DOHH2 (cell line): ENCODE results near the gene S100A3.

ENCODE experiments used
- CTCF ChIP-seq: fragments of 200-600 bp; sonication (generic); IDR thresholded peaks from one replicate; pipeline ENCODE4 v1.5.1; 2014; ENCODE audit warnings: antibody characterized with exemption, mild to moderate bottlenecking, low read depth, low read length; ENCODE audit not compliant: poor library complexity, severe bottlenecking
- EZH2phosphoT487 ChIP-seq: fragments of 200-600 bp; sonication (generic); IDR thresholded peaks from 2 replicates; pipeline ENCODE4 v1.6.1; 2017; ENCODE audit warnings: borderline replicate concordance, mild to moderate bottlenecking, antibody characterized with exemption, low read length, moderate library complexity, mixed read lengths

- TF ChIP-seq CTCF (no peak), EZH2phosphoT487 (no peak)
These were observed 4.5 kb downstream of the S100A3 start for GRCh38 chr1:153544453-153545066.
